Activated CD4-positive, alpha-beta T cell treated with anti-CD3 and anti-CD28 coated beads for 48 hours (primary cell): ENCODE measurements around the gene PARP3.

Experiments
- DNase-seq: peaks from one replicate; pipeline ENCODE4 v3.0.0-alpha.2; 2020

The PARP3 gene

GRCh38 chr3:51934139-51934850 lies 7.9 kb upstream of the PARP3 start:
- DNase-seq = no peak

GRCh38 chr3:51934991-51935885 lies 6.9 kb upstream of the PARP3 start:
- DNase-seq = no peak

GRCh38 chr3:51935886-51936755 lies 6.0 kb upstream of the PARP3 start:
- no peak for DNase-seq

DNA sequence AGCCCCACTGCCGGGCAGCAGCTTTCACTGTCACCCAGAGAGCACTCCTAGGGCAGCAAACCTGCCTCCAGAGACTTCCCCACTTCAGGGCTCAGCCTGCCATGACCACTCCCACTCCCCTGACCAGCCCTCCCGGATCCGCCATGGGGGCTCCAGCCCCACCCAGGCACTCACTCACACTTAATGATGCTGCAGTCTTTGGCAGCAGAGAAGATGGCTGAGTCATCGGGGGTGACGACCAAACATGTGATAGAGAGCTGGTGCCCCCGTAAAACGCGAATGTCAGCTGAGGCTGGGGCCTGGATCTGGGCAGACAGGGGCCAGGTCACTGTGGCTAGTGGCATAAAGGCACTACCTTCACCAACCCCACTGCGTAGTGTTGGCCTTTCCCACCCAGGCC lies 5.1 kb upstream of the PARP3 start:
- no peak for DNase-seq

GRCh38 chr3:51937611-51938450 lies 4.3 kb upstream of the PARP3 start:
- no peak for DNase-seq

GRCh38 chr3:51938780-51939425 lies 3.3 kb upstream of the PARP3 start:
- no peak for DNase-seq

- DNase-seq = no peak
These were observed 1.3 kb upstream of the PARP3 start for GRCh38 chr3:51940648-51941462.

- DNase-seq = no peak
These were observed 733 bp upstream of the PARP3 start for GRCh38 chr3:51941463-51941797.

DNA sequence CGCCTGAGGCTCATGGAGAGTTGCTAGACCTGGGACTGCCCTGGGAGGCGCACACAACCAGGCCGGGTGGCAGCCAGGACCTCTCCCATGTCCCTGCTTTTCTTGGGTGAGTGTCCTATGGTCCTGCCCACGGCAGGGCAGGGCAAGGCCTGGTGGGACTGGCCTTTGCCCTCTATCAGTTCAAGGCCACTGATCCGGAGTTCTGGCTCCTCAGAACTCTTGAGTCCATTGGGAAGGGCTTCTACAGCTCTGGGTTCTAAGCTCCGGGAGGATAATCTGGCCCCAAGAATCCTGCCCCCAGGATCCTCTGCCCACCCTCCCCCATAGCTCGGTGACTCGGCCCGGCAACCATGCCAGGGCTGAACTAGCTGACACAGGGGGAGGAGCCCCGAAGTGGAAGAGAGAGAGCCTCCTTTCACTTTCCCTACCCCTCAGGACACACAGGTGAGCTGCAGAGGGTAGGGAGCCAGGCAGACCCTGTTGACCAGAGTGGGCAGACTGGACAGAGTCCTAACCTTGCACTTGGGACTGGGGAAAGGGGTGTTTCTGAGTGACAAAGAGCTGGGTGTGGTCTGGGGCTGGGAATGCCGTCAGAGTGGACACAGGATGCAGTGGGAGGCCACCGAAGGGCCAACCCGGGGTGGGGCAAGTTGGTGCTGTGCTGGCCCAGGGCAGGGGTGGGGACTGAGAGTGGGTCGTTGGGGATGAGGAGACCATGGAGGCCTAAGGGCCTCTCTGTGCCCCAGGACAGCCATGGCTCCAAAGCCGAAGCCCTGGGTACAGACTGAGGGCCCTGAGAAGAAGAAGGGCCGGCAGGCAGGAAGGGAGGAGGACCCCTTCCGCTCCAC lies 664 bp downstream of the PARP3 start:
- DNase-seq = peak; percentile 78

- DNase-seq = no peak
These were observed 1.6 kb downstream of the PARP3 start for GRCh38 chr3:51943451-51944391.

GRCh38 chr3:51944451-51945021 lies 2.4 kb downstream of the PARP3 start:
- no peak for DNase-seq

DNA sequence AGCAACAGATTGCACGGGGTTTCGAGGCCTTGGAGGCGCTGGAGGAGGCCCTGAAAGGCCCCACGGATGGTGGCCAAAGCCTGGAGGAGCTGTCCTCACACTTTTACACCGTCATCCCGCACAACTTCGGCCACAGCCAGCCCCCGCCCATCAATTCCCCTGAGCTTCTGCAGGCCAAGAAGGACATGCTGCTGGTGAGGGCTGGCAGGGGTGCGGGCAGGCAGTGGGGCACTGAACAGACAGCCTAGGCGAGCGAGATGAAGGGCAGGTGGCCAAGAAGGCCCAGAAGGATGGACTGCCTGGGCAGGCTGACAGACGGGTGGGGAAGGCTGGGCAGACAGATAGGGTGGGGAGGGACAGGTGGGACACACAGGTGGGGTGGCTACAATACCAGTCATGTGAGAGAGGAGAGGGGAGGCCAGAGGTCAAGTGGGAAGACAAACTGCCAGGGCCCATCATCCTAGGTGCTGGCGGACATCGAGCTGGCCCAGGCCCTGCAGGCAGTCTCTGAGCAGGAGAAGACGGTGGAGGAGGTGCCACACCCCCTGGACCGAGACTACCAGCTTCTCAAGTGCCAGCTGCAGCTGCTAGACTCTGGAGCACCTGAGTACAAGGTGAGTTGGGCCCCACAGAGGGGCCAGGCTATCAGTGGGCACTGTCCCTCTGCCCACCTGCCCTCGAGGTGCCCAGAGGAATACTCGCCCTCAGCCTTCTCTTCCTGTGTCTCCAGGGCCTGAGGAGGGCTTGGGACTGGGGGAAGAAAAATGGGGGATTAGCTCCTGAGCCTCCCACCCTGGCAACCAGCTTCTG lies 3.1 kb downstream of the PARP3 start:
- DNase-seq = no peak

- DNase-seq = no peak
These were observed 4.0 kb downstream of the PARP3 start for GRCh38 chr3:51945926-51946705.

DNA sequence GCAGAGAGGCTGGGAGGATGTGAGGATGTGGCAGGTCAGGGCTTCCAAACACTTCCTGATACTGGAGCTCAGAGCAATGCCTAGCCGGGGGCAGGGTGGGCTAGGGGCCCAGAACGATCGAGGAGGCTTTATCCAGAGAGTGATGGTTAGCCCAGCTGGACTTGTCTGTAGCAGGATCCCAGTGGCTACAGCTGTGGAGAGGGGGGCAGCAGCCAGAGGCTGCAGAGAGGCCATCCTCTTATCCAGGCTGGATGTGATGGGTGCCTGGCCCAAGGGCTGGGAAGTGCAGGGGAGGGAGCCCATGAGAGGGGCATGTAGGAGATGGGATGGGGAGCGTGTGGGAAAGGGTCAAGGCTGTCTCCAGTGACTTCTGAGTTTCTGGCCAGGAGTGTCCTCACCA lies 4.6 kb downstream of the PARP3 start:
- no peak for DNase-seq

DNA sequence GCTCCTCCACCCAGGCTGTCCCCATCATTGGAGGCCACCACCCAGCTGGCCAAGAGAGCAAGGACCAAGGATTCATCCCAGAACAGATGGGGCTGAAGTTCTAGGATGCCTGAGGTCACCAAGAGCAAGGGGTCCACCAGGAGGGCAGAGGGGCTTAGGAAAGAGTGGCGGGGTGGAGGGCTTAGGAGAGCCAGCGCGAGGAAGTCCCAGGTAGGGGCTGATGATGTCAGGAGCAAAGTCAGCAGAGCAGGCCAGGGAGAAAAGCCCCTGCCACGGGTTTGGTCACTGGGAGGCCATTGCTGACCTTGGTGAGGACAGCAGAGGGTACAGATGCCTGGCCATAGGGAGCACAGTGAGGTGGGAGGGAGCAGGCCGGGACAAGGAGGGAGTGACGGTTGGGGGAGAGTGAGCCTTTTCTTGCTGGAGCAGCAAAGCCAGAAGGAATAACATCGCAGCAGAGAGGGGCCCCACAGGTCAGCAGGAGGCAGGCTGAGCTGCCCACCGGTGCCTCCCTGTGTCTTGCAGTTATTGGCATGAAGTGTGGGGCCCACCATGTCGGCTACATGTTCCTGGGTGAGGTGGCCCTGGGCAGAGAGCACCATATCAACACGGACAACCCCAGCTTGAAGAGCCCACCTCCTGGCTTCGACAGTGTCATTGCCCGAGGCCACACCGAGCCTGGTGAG lies 5.2 kb downstream of the PARP3 start:
- no peak for DNase-seq

GRCh38 chr3:51948016-51948580 lies 5.9 kb downstream of the PARP3 start:
- no peak for DNase-seq
